A549 (cell line): Measurements from ENCODE around the gene IFITM10. TPM values are rescaled to one million over a fixed set of nuclear protein-coding genes. Genes with fewer than 3 reads are reported as not detected.

Source experiments
- ATAC-seq, 2 experiments: fragments of 200-7000 bp in 1 of 2; fragments of >200 bp in 1 of 2; cut with Nextera tagmentation in 1 of 2; cut with Tn5 transposase in 1 of 2; 3 replicates each; pipeline versions ENCODE4 v1.8.0 to v1.9.1; 2018 to 2020; ENCODE audit warnings: mild to moderate bottlenecking in 1 of 2, moderate library complexity in 1 of 2
- CTCF ChIA-PET: fragments of 300-600 bp; sonication (Branson Sonifier 250); formaldehyde crosslinking; extraction: SDS; loops from one replicate; lab custom pipeline; 2021; ENCODE audit warnings: antibody characterized with exemption, inconsistent platforms; lab: Yijun Ruan, JAX
- POLR2A ChIA-PET: fragments of 350-600 bp; formaldehyde crosslinking; extraction: SDS; loops from one replicate; lab custom pipeline; 2021; ENCODE audit warnings: antibody characterized with exemption, inconsistent platforms; lab: Yijun Ruan, JAX
- DNase-seq, 2 experiments: peaks; one replicate each; pipeline versions ENCODE4 v3.0.0 to v3.0.0-alpha.2; 2011 to 2016; ENCODE audit warnings: low read depth in 1 of 2, low spot score in 1 of 2
- FAIRE-seq: peaks from 2 replicates; lab custom pipeline; 2011; peaks lifted over from hg19 to GRCh38; lab: Jason Lieb, UNC
- H3K27ac ChIP-seq, 2 experiments: fragments of >200 bp; sonication (Bioruptor Twin); formaldehyde crosslinking; 3 replicates each; pipeline ENCODE4 v1.5.1; 2016 to 2017
- H3K4me1 ChIP-seq: fragments of >200 bp; sonication (Bioruptor Twin); formaldehyde crosslinking; 3 replicates; pipeline ENCODE4 v1.6.1; 2016
- H3K4me2 ChIP-seq: fragments of >200 bp; sonication (Bioruptor Twin); formaldehyde crosslinking; 3 replicates; pipeline ENCODE4 v1.6.1; 2016
- H3K4me3 ChIP-seq: fragments of >200 bp; sonication (Bioruptor Twin); formaldehyde crosslinking; 3 replicates; pipeline ENCODE4 v1.5.1; 2016
- H3K9me3 ChIP-seq: fragments of >200 bp; sonication (Bioruptor Twin); formaldehyde crosslinking; 3 replicates; pipeline ENCODE4 v1.6.1; 2016
- ATOH8 ChIP-seq: fragments of 250-450 bp; sonication (Bioruptor Pico); IDR thresholded peaks from 2 replicates; pipeline ENCODE4 v1.5.0; 2020; ENCODE audit warnings: low read depth, mild to moderate bottlenecking, moderate library complexity
- BCL3 ChIP-seq: fragments of >200 bp; sonication (Bioruptor Twin); formaldehyde crosslinking; IDR thresholded peaks from 3 replicates; pipeline ENCODE4 v1.6.1; 2016
- BHLHE40 ChIP-seq: IDR thresholded peaks from 2 replicates; pipeline ENCODE4 v1.6.1; 2012; ENCODE audit warnings: low read depth, low read length, inconsistent platforms
- CBX8 ChIP-seq: fragments of 200-600 bp; sonication (generic); IDR thresholded peaks from 2 replicates; pipeline ENCODE4 v1.6.1; 2016
- CEBPB ChIP-seq, 2 experiments: fragments of >200 bp in 1 of 2; sonication (Bioruptor Twin) in 1 of 2; formaldehyde crosslinking in 1 of 2; IDR thresholded peaks; 2 replicates each; pipeline ENCODE4 v1.6.1; 2012 to 2016
- CHD4 ChIP-seq: fragments of 200-600 bp; sonication (generic); IDR thresholded peaks from 2 replicates; pipeline ENCODE4 v1.6.1; 2016; ENCODE audit warnings: antibody characterized with exemption, mild to moderate bottlenecking, borderline replicate concordance
- E2F6 ChIP-seq: IDR thresholded peaks from 2 replicates; pipeline ENCODE4 v1.6.1; 2012; ENCODE audit warnings: low read depth, borderline replicate concordance
- EHMT2 ChIP-seq: fragments of 200-600 bp; sonication (generic); IDR thresholded peaks from 2 replicates; pipeline ENCODE4 v1.6.1; 2016; ENCODE audit warnings: antibody characterized with exemption, low read depth, mild to moderate bottlenecking, moderate library complexity
- EP300 ChIP-seq, 2 experiments: fragments of >200 bp; sonication (Bioruptor Twin); formaldehyde crosslinking; IDR thresholded peaks; 2 replicates in 1 of 2; 3 replicates in 1 of 2; pipeline ENCODE4 v1.6.1; 2016 to 2017
- FOSB ChIP-seq: fragments of 250-450 bp; sonication (Bioruptor Pico); IDR thresholded peaks from 2 replicates; pipeline ENCODE4 v1.5.0; 2020; ENCODE audit warnings: mild to moderate bottlenecking, moderate library complexity
- FOSL2 ChIP-seq, 2 experiments: fragments of 450-650 bp in 1 of 2; fragments of >200 bp in 1 of 2; sonication (Bioruptor Twin) in 1 of 2; formaldehyde crosslinking; IDR thresholded peaks; 2 replicates each; pipeline versions ENCODE4 v1.5.0 to v1.6.1; 2016 to 2020; ENCODE audit warnings: mild to moderate bottlenecking in 1 of 2, moderate library complexity in 1 of 2
- GATA3 ChIP-seq: IDR thresholded peaks from 2 replicates; pipeline ENCODE4 v1.6.1; 2012; ENCODE audit warnings: borderline replicate concordance
- HOXA7 ChIP-seq: fragments of 250-450 bp; sonication (Bioruptor Pico); IDR thresholded peaks from 2 replicates; pipeline ENCODE4 v1.5.0; 2020; ENCODE audit warnings: mild to moderate bottlenecking, moderate library complexity
- HOXB13 ChIP-seq: fragments of 250-450 bp; sonication (Bioruptor Pico); IDR thresholded peaks from 2 replicates; pipeline ENCODE4 v1.5.0; 2020; ENCODE audit warnings: low read depth, mild to moderate bottlenecking, moderate library complexity
- JUNB ChIP-seq: fragments of >200 bp; sonication (Bioruptor Twin); formaldehyde crosslinking; IDR thresholded peaks from 2 replicates; pipeline ENCODE4 v1.6.1; 2016
- MYC ChIP-seq: IDR thresholded peaks from 2 replicates; pipeline ENCODE4 v1.6.1; 2012; ENCODE audit warnings: mild to moderate bottlenecking, inconsistent platforms, low read length, improper control_type of control experiment, borderline replicate concordance
- NFE2L2 ChIP-seq: fragments of 150-350 bp; conservative IDR thresholded peaks from 2 replicates; pipeline ENCODE4 v1.6.1; 2014; ENCODE audit warnings: low read length
- NR3C1 ChIP-seq: fragments of >200 bp; sonication (Bioruptor Twin); formaldehyde crosslinking; IDR thresholded peaks from 3 replicates; pipeline ENCODE4 v1.6.1; 2017
- PHF8 ChIP-seq: fragments of 200-600 bp; sonication (generic); IDR thresholded peaks from 2 replicates; pipeline ENCODE4 v1.6.1; 2016; ENCODE audit warnings: low read depth, mild to moderate bottlenecking, antibody characterized with exemption, moderate library complexity, borderline replicate concordance
- POLR2A ChIP-seq: IDR thresholded peaks from 2 replicates; pipeline ENCODE4 v1.6.1; 2012; ENCODE audit warnings: mild to moderate bottlenecking, low read length
- POLR2AphosphoS2 ChIP-seq: conservative IDR thresholded peaks from 2 replicates; pipeline ENCODE4 v1.6.1; 2012; ENCODE audit warnings: low read length, improper control_type of control experiment, inconsistent platforms
- RCOR1 ChIP-seq: fragments of 150-350 bp; IDR thresholded peaks from 2 replicates; pipeline ENCODE4 v1.6.1; 2014; ENCODE audit warnings: antibody characterized with exemption, low read length, low read depth
- RNF2 ChIP-seq: fragments of 200-600 bp; sonication (generic); IDR thresholded peaks from 2 replicates; pipeline ENCODE4 v1.6.1; 2016; ENCODE audit warnings: low read depth, mild to moderate bottlenecking, antibody characterized with exemption, moderate library complexity, borderline replicate concordance
- SMC3 ChIP-seq: fragments of >200 bp; sonication (Bioruptor Twin); formaldehyde crosslinking; IDR thresholded peaks from 3 replicates; pipeline ENCODE4 v1.6.1; 2018; ENCODE audit warnings: inconsistent platforms
- ZFP36 ChIP-seq: fragments of 450-650 bp; IDR thresholded peaks from 2 replicates; pipeline ENCODE4 v1.6.1; 2014; ENCODE audit warnings: borderline replicate concordance; ENCODE audit not compliant: partially characterized antibody
- ZNF302 ChIP-seq: fragments of 250-450 bp; sonication (Bioruptor Pico); IDR thresholded peaks from 2 replicates; pipeline ENCODE4 v1.9.0; 2021; ENCODE audit warnings: inconsistent platforms, mild to moderate bottlenecking, moderate library complexity
- WGBS: methylation state at CpG from one replicate; pipeline ENCODE4 v1.1.6; 2017; ENCODE audit errors: missing lambda C conversion rate; 5-methylcytosine and 5-hydroxymethylcytosine counted together
- polyA plus RNA-seq, 4 experiments: library from polyadenylated mRNA; depleted of rRNA in 3 of 4; stranded (reverse); fragments of >200 nt; fragmentation: RNase III in 1 of 4; extraction: RNeasy Plus Mini Kit Qiagen cat#74134 plus additional on column Dnase treatment in 1 of 4; gene quantifications; 2 replicates in 3 of 4; 3 replicates in 1 of 4; pipeline ENCODE4 v1.2.3, GENCODE V29; 2011 to 2017
- TF ChIP-seq, protein P1 (sequence below): fragments of 200-600 bp; sonication (generic); IDR thresholded peaks from 2 replicates; pipeline ENCODE4 v1.6.1; 2016; ENCODE audit warnings: antibody characterized with exemption, mild to moderate bottlenecking, moderate library complexity
- TF ChIP-seq, protein P2 (sequence below): IDR thresholded peaks from 2 replicates; pipeline ENCODE4 v1.6.1; 2012
- TF ChIP-seq, protein P3 (sequence below): IDR thresholded peaks from 2 replicates; pipeline ENCODE4 v1.6.1; 2012

The IFITM10 gene
- polyA plus RNA-seq, 2 of the 4 experiments (the other 2 are of a cell fraction) = 0.28 to 0.67 TPM

GRCh38 chr11:1717745-1718144 is 32.6 kb downstream of the IFITM10 start:
- Histone ChIP-seq H3K9me3 (no peaks in the 10 kb centered on the region), H3K4me3 (no peak overlapping the region), H3K4me2 (no peak overlapping the region), H3K4me1 (no peaks in the 10 kb centered on the region), H3K27ac (no peak overlapping the region)
- no peak for FAIRE-seq
- no peak for DNase-seq
- ATAC-seq = no peak
- ChIA-PET CTCF (interaction anchor here (0.7 to 2.4 kb wide), 9 partner anchors 13 to 814 kb away, joined by 3 to 16 read pairs (median 4); no protein-coding TSS in a partner anchor), POLR2A (no interaction called here)
- WGBS = 71% methylated on average over 8 of the region's 8 CpGs
- TF ChIP-seq E2F6 = no peak
- no peak for TF ChIP-seq EP300 (IDR thresholded peaks at IDR 0.05)
- TF ChIP-seq, protein P1, sequence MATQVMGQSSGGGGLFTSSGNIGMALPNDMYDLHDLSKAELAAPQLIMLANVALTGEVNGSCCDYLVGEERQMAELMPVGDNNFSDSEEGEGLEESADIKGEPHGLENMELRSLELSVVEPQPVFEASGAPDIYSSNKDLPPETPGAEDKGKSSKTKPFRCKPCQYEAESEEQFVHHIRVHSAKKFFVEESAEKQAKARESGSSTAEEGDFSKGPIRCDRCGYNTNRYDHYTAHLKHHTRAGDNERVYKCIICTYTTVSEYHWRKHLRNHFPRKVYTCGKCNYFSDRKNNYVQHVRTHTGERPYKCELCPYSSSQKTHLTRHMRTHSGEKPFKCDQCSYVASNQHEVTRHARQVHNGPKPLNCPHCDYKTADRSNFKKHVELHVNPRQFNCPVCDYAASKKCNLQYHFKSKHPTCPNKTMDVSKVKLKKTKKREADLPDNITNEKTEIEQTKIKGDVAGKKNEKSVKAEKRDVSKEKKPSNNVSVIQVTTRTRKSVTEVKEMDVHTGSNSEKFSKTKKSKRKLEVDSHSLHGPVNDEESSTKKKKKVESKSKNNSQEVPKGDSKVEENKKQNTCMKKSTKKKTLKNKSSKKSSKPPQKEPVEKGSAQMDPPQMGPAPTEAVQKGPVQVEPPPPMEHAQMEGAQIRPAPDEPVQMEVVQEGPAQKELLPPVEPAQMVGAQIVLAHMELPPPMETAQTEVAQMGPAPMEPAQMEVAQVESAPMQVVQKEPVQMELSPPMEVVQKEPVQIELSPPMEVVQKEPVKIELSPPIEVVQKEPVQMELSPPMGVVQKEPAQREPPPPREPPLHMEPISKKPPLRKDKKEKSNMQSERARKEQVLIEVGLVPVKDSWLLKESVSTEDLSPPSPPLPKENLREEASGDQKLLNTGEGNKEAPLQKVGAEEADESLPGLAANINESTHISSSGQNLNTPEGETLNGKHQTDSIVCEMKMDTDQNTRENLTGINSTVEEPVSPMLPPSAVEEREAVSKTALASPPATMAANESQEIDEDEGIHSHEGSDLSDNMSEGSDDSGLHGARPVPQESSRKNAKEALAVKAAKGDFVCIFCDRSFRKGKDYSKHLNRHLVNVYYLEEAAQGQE = no peak
- no peak for TF ChIP-seq RCOR1
- TF ChIP-seq PHF8 = no peak
- no peak for TF ChIP-seq POLR2A
- TF ChIP-seq MYC = no peak
- TF ChIP-seq FOSL2 (IDR thresholded peaks at IDR 0.05) = no peak
- TF ChIP-seq FOSL2 (CRISPR knock-in tag; IDR thresholded peaks at IDR 0.05) = no peak
- TF ChIP-seq ZNF302 = no peak
- TF ChIP-seq JUNB = no peak
- no peak for TF ChIP-seq HOXB13
- no peak for TF ChIP-seq BCL3
- TF ChIP-seq NR3C1 = no peak
- TF ChIP-seq RNF2 = no peak
- no peak for TF ChIP-seq GATA3
- no peak for TF ChIP-seq ZFP36
- no peak for TF ChIP-seq CHD4
- no peak for TF ChIP-seq NFE2L2

DNA sequence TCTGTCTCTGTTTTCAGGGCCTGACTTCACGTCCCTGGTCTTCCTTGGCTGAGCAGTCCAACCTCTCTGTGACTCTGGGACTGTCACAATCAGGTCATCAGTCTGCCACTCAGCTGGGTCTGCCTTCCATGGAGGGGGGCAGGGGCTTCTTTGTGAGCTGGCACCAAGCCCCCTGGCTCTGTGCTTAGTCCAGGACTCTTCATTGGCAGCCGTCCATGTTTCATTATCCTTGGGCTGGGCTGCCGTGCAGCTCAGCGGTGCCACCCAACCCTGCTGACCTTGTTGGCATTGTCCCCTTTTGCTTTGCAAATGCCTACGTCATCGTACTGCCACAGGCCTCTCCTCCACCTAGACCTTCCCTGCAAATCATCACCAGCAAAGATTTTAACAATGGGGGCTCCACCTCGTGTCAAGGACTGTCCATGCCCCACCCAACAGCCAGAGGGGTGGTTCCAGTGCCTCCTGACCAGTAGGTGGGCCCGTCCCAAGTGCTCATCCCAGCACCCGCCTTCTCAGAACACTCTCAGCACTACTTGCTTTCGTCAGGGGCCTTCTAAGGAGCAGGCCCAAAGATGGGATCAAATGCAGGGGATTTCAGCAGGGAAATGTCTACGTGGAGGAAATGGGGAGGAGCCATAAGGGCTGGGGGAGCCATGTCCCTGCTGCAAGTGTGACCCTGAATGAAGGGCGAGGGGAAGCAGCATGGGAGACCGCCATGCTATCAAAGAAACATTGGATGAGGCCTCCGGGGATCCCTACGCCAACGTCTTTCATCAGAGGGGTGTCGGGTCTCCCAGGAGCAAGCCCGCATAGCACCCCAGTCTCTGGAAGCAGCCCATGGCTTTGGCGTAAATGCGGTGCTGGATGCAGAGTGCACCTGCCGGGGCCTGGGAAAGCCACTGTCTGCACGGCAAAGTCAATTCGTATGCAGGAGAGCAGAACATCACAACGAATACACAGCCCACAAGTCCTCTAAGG is 35.2 kb downstream of the IFITM10 start:
- POLR2A ChIA-PET = no interaction called here
- H3K4me1 ChIP-seq = no peaks in the 10 kb centered on the region
- H3K4me3 ChIP-seq = no peak overlapping the region
- H3K27ac ChIP-seq = no peak overlapping the region
- ATAC-seq (no peak), DNase-seq (no peak), FAIRE-seq (no peak)
- CTCF ChIA-PET = interaction anchor here (0.7 to 3.6 kb wide), 5 partner anchors 7 to 167 kb away, joined by 3 to 25 read pairs (median 4); no protein-coding TSS in a partner anchor
- H3K9me3 ChIP-seq = no peaks in the 10 kb centered on the region
- H3K4me2 ChIP-seq = no peak overlapping the region
- TF ChIP-seq EHMT2 (no peak), CBX8 (no peak), POLR2A (no peak), JUNB (no peak), SMC3 (no peak), CHD4 (no peak), ATOH8 (CRISPR knock-in tag) (no peak), ZFP36 (no peak), POLR2AphosphoS2 (no peak), FOSB (CRISPR knock-in tag) (no peak), HOXA7 (CRISPR knock-in tag) (no peak), BHLHE40 (no peak), CEBPB (IDR thresholded peaks at IDR 0.05) (no peak)
- TF ChIP-seq, protein P2, sequence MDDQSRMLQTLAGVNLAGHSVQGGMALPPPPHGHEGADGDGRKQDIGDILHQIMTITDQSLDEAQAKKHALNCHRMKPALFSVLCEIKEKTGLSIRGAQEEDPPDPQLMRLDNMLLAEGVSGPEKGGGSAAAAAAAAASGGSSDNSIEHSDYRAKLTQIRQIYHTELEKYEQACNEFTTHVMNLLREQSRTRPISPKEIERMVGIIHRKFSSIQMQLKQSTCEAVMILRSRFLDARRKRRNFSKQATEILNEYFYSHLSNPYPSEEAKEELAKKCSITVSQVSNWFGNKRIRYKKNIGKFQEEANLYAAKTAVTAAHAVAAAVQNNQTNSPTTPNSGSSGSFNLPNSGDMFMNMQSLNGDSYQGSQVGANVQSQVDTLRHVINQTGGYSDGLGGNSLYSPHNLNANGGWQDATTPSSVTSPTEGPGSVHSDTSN = no peak
- TF ChIP-seq, protein P3, sequence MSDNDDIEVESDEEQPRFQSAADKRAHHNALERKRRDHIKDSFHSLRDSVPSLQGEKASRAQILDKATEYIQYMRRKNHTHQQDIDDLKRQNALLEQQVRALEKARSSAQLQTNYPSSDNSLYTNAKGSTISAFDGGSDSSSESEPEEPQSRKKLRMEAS = no peak
- 74% methylated on average over 24 of the region's 24 CpGs for WGBS
